ENCODE measurements around the gene CDX1.

- TF ChIP-seq CTCF (IDR thresholded peaks at IDR 0.05; ENCODE audit: low read depth, low read length) (no peak), POLR2A (IDR thresholded peaks at IDR 0.05; ENCODE audit: extremely low read depth, insufficient read length) (no peak)
These were observed 435 bp upstream of the CDX1 start for GRCh38 chr5:150166037-150166649.

Measured in NB4 (cell line).